ENCODE measurements around the gene OSTN. TPM values are rescaled to one million over a fixed set of nuclear protein-coding genes. Genes with fewer than 3 reads are reported as not detected.

The OSTN gene
- total and polyA plus RNA-seq, 2 donors (not counting 1 experiment from before 2014, with no cell fraction given): not detected

GRCh38 chr3:191221638-191222037, 22.6 kb downstream of the OSTN start:
- 100% methylated on average over 1 of the region's 1 CpG for WGBS (ENCODE audit: insufficient coverage)
- no peak overlapping the region for H2AFZ ChIP-seq (ENCODE audit: insufficient read depth, low read depth, low read length, poor library complexity, severe bottlenecking)
- peaks cover 0 to 3% (median 0%) of the 10 kb centered on the region in 3 donors for H3K9me3 ChIP-seq (ENCODE audit: control extremely low read depth in 1 of 3, control insufficient read depth in 2 of 3, insufficient read depth in 1 of 3, low read length in 2 of 3)
- no peaks in the 10 kb centered on the region for H4K20me1 ChIP-seq (ENCODE audit: control insufficient read depth, insufficient read depth, low read length, poor library complexity, severe bottlenecking)
- Mint-ChIP-seq H3K4me3 (no peak overlapping the region), H3K9me3 (ENCODE audit: insufficient read depth) (peaks cover 3% of the 10 kb centered on the region), H3K27ac (no peak overlapping the region), H3K4me1 (no peaks in the 10 kb centered on the region), H3K27me3 (peaks cover 6% of the 10 kb centered on the region)
- no peak for DNase-seq
- no peak for ATAC-seq (ENCODE audit: low read depth)
- no peak overlapping the region for H3K4me2 ChIP-seq (replicated peaks; ENCODE audit: low read depth, low read length, poor library complexity, severe bottlenecking)
- intact Hi-C loops (cut with micrococcal nuclease): no loop called here
- no peaks in the 10 kb centered on the region for H3K36me3 ChIP-seq (replicated peaks in 1 of 2; ENCODE audit: control extremely low read depth in 1 of 2, control insufficient read depth in 1 of 2, extremely low read depth in 1 of 2, insufficient read depth in 2 of 2, low read length in 1 of 2)
- H3K27me3 ChIP-seq (replicated peaks in 1 of 4; ENCODE audit: control extremely low read depth in 1 of 4, control insufficient read depth in 3 of 4, insufficient read depth in 4 of 4, low read length in 3 of 4): peaks cover 0 to 2% (median 0%) of the 10 kb centered on the region in 4 experiments
- no peak overlapping the region for H3K27ac ChIP-seq (ENCODE audit: low read length in 2 of 2)
- no peaks in the 10 kb centered on the region for H3K4me1 ChIP-seq (ENCODE audit: control insufficient read depth in 2 of 2, insufficient read depth in 2 of 2, low read length in 2 of 2)
- no peak overlapping the region for H3K4me3 ChIP-seq (ENCODE audit: control extremely low read depth in 1 of 5, extremely low read depth in 1 of 5, insufficient read depth in 1 of 5, low read depth in 2 of 5, low read length in 4 of 5)
- no peak overlapping the region for H3K9ac ChIP-seq (ENCODE audit: low read length)
- H3K79me2 ChIP-seq (ENCODE audit: control insufficient read depth, insufficient read depth, low read length): no peaks in the 10 kb centered on the region
- no peak for TF ChIP-seq CTCF (IDR thresholded peaks at IDR 0.05)
- no peak for TF ChIP-seq EZH2 (IDR thresholded peaks at IDR 0.05; ENCODE audit: borderline replicate concordance, insufficient read depth, low read depth, low read length, poor library complexity, severe bottlenecking)
- ChIA-PET CTCF (no interaction called here), POLR2A (no interaction called here)

- no peak for TF ChIP-seq EZH2 (IDR thresholded peaks at IDR 0.05; ENCODE audit: borderline replicate concordance, insufficient read depth, low read depth, low read length, poor library complexity, severe bottlenecking)
- TF ChIP-seq CTCF (IDR thresholded peaks at IDR 0.05): no peak
- DNase-seq: no peak
- no peak for ATAC-seq (ENCODE audit: low read depth)
- no peak overlapping the region for H2AFZ ChIP-seq (ENCODE audit: insufficient read depth, low read depth, low read length, poor library complexity, severe bottlenecking)
- no peaks in the 10 kb centered on the region for H3K36me3 ChIP-seq (replicated peaks in 1 of 2; ENCODE audit: control extremely low read depth in 1 of 2, control insufficient read depth in 1 of 2, extremely low read depth in 1 of 2, insufficient read depth in 2 of 2, low read length in 1 of 2)
- H3K4me1 ChIP-seq (ENCODE audit: control insufficient read depth in 2 of 2, insufficient read depth in 2 of 2, low read length in 2 of 2): no peaks in the 10 kb centered on the region
- intact Hi-C loops (cut with micrococcal nuclease): no loop called here
- Mint-ChIP-seq H3K9me3 (ENCODE audit: insufficient read depth) (no peaks in the 10 kb centered on the region), H3K4me1 (no peaks in the 10 kb centered on the region), H3K27me3 (peaks cover under 1% of the 10 kb centered on the region), H3K4me3 (no peak overlapping the region), H3K27ac (no peak overlapping the region)
- H3K4me2 ChIP-seq (replicated peaks; ENCODE audit: low read depth, low read length, poor library complexity, severe bottlenecking): no peak overlapping the region
- no peaks in the 10 kb centered on the region for H3K27me3 ChIP-seq (replicated peaks in 1 of 4; ENCODE audit: control extremely low read depth in 1 of 4, control insufficient read depth in 3 of 4, insufficient read depth in 4 of 4, low read length in 3 of 4)
- no peak overlapping the region for H3K4me3 ChIP-seq (ENCODE audit: control extremely low read depth in 1 of 5, extremely low read depth in 1 of 5, insufficient read depth in 1 of 5, low read depth in 2 of 5, low read length in 4 of 5)
- no peaks in the 10 kb centered on the region for H3K9me3 ChIP-seq (ENCODE audit: control extremely low read depth in 1 of 3, control insufficient read depth in 2 of 3, insufficient read depth in 1 of 3, low read length in 2 of 3)
- no peak overlapping the region for H3K27ac ChIP-seq (ENCODE audit: low read length in 2 of 2)
- no peak overlapping the region for H3K9ac ChIP-seq (ENCODE audit: low read length)
- ChIA-PET CTCF (no interaction called here), POLR2A (no interaction called here)
- H3K79me2 ChIP-seq (ENCODE audit: control insufficient read depth, insufficient read depth, low read length): no peaks in the 10 kb centered on the region
- 89% methylated on average over 3 of the region's 5 CpGs for whole genome bisulfite sequencing (ENCODE audit: insufficient coverage)
- no peaks in the 10 kb centered on the region for H4K20me1 ChIP-seq (ENCODE audit: control insufficient read depth, insufficient read depth, low read length, poor library complexity, severe bottlenecking)
These were observed 28.5 kb downstream of the OSTN start for GRCh38 chr3:191227541-191227940.

Data from B cell (primary cell).